K562 (cell line): ENCODE results near the gene OR2B3. TPM values are rescaled to one million over a fixed set of nuclear protein-coding genes. Genes with fewer than 3 reads are reported as not detected.
A peak's percentile ranks its signal among the peaks of the same experiment; 100 is the strongest.

Experiments
- ATAC-seq: fragments of 200-7000 bp; cut with Tn5 transposase; 3 replicates; pipeline ENCODE4 v1.9.1; 2020; ENCODE audit warnings: moderate library complexity
- BruUV-seq: library from RNA; stranded (reverse); fragments of 400-500 nt; replicated peaks from 2 replicates; lab custom pipeline; 2021; lab: Mats Ljungman, UMichigan
- CTCF ChIA-PET: fragments of 300-600 bp; formaldehyde crosslinking; extraction: SDS; loops from one replicate; lab custom pipeline; 2021; ENCODE audit warnings: low intra/inter-chr PET ratio; lab: Yijun Ruan, JAX
- POLR2A ChIA-PET: fragments of 300-600, 350-650 bp; sonication (Branson Sonifier 250); formaldehyde crosslinking; extraction: SDS; loops from one replicate; lab custom pipeline; 2021; ENCODE audit warnings: antibody characterized with exemption, inconsistent platforms; lab: Yijun Ruan, JAX
- DNase-seq, 4 experiments: peaks; one replicate each; pipeline versions ENCODE4 v3.0.0 to v3.0.0-alpha.2; 2011 to 2018; ENCODE audit warnings: low spot score in 3 of 4, mixed read lengths in 3 of 4; ENCODE audit errors: extremely low read depth in 1 of 4
- FAIRE-seq: peaks from 2 replicates; lab custom pipeline; 2011; peaks lifted over from hg19 to GRCh38; lab: Jason Lieb, UNC
- H2AFZ ChIP-seq: 2 replicates; pipeline ENCODE4 v1.6.0; 2011; ENCODE audit warnings: low read depth, low read length, control low read depth, inconsistent platforms
- H3K27ac ChIP-seq: fragments of 200-600 bp; 3 replicates; pipeline ENCODE4 v1.8.0; 2011; ENCODE audit warnings: low read depth, mild to moderate bottlenecking, control low read depth, inconsistent platforms, low read length, moderate library complexity, mixed read lengths; ENCODE audit errors: extremely low read depth
- H3K27me3 ChIP-seq, 2 experiments: fragments of 300-600 bp in 1 of 2; 2 replicates in 1 of 2; 3 replicates in 1 of 2; pipeline versions ENCODE4 v1.6.0 to v1.8.0; 2011; ENCODE audit warnings: inconsistent platforms in 2 of 2, low read length in 2 of 2, mild to moderate bottlenecking in 1 of 2, mixed read lengths in 1 of 2, moderate library complexity in 1 of 2; ENCODE audit not compliant: control insufficient read depth in 2 of 2, insufficient read depth in 2 of 2
- H3K36me3 ChIP-seq: fragments of 300-600 bp; 3 replicates; pipeline ENCODE4 v1.8.0; 2011; ENCODE audit warnings: mild to moderate bottlenecking, low read length, inconsistent platforms; ENCODE audit not compliant: control insufficient read depth, insufficient read depth
- H3K4me1 ChIP-seq, 2 experiments: fragments of 200-600 bp in 1 of 2; replicated peaks in 1 of 2; 2 replicates in 1 of 2; 3 replicates in 1 of 2; pipeline versions ENCODE4 v1.5.1 to v1.8.0; 2011; ENCODE audit warnings: inconsistent platforms in 2 of 2, low read length in 2 of 2, mild to moderate bottlenecking in 1 of 2, mixed read lengths in 1 of 2, moderate library complexity in 1 of 2; ENCODE audit not compliant: control insufficient read depth in 2 of 2, insufficient read depth in 2 of 2
- H3K4me2 ChIP-seq: 2 replicates; pipeline ENCODE4 v1.6.1; 2011; ENCODE audit warnings: low read length, control low read depth, inconsistent platforms, mixed read lengths; ENCODE audit not compliant: insufficient read depth
- H3K4me3 ChIP-seq: fragments of 200-600 bp; sonication (generic), shearing (Covaris generic); 2 replicates; pipeline ENCODE4 v1.5.1; 2016; ENCODE audit warnings: control low read depth, inconsistent platforms
- H3K79me2 ChIP-seq: fragments of 200-600 bp; 3 replicates; pipeline ENCODE4 v1.8.0; 2011; ENCODE audit warnings: low read length, inconsistent platforms; ENCODE audit not compliant: control insufficient read depth, insufficient read depth
- H3K9ac ChIP-seq, 2 experiments: 2 replicates each; pipeline versions ENCODE4 v1.6.0 to v1.6.1; 2011; ENCODE audit warnings: low read depth in 2 of 2, low read length in 2 of 2, control low read depth in 1 of 2, inconsistent platforms in 1 of 2, mild to moderate bottlenecking in 1 of 2, mixed read lengths in 1 of 2; ENCODE audit not compliant: insufficient read depth in 1 of 2
- H3K9me1 ChIP-seq: one replicate; pipeline ENCODE4 v1.6.0; 2011; ENCODE audit warnings: inconsistent platforms, mild to moderate bottlenecking, low read length, moderate library complexity; ENCODE audit not compliant: control insufficient read depth, insufficient read depth
- H3K9me3 ChIP-seq: replicated peaks from 2 replicates; pipeline ENCODE4 v1.5.1; 2011; ENCODE audit warnings: low read depth, low read length, inconsistent platforms; ENCODE audit not compliant: control insufficient read depth, insufficient read depth
- H4K20me1 ChIP-seq: replicated peaks from 2 replicates; pipeline ENCODE4 v1.6.1; 2011; ENCODE audit warnings: low read length, inconsistent platforms, mixed read lengths; ENCODE audit not compliant: control insufficient read depth, insufficient read depth
- BMI1 ChIP-seq: fragments of 150-350 bp; IDR thresholded peaks from 2 replicates; pipeline ENCODE4 v1.6.1; 2014; ENCODE audit warnings: low read length
- FIP1L1 ChIP-seq: fragments of 200-400 bp; formaldehyde crosslinking; IDR thresholded peaks from 2 replicates; pipeline ENCODE4 v1.6.1; 2018; ENCODE audit warnings: mild to moderate bottlenecking, low read depth, low read length; ENCODE audit not compliant: poor library complexity, severe bottlenecking
- FOXK2 ChIP-seq, 2 experiments: fragments of 450-650 bp; IDR thresholded peaks in 1 of 2; conservative IDR thresholded peaks in 1 of 2; 2 replicates each; pipeline ENCODE4 v1.6.1; 2016; ENCODE audit warnings: low read depth in 2 of 2, mild to moderate bottlenecking in 1 of 2
- PHF21A ChIP-seq: fragments of 450-650 bp; IDR thresholded peaks from 2 replicates; pipeline ENCODE4 v1.6.1; 2017; ENCODE audit warnings: low read depth, borderline replicate concordance
- ZBTB1 ChIP-seq: sonication (generic); formaldehyde crosslinking; IDR thresholded peaks from 2 replicates; pipeline ENCODE4 v1.8.1; 2023; ENCODE audit warnings: missing genetic modification reagents, low read depth, mild to moderate bottlenecking, borderline replicate concordance
- ZNF507 ChIP-seq: conservative IDR thresholded peaks from 2 replicates; pipeline ENCODE4 v1.6.1; 2017; ENCODE audit warnings: missing genetic modification characterization, missing compliant biosample characterization
- WGBS: fragments of 100-300 bp; shearing (Covaris generic); methylation state at CpG from one replicate; pipeline ENCODE4 v1.1.6; 2016; ENCODE audit warnings: low coverage, mixed read lengths; ENCODE audit not compliant: insufficient coverage; ENCODE audit errors: missing lambda C conversion rate; 5-methylcytosine and 5-hydroxymethylcytosine counted together
- in situ Hi-C: fragments of 300-500 bp; cut with MboI; formaldehyde crosslinking; loops from 4 replicates; pipeline ENCODE4 v1.15.0; 2018; ENCODE audit warnings: inconsistent platforms, mixed read lengths
- intact Hi-C: fragments of 100-400 bp; cut with micrococcal nuclease; formaldehyde crosslinking; loops from 2 replicates; pipeline ENCODE4 v1.14.2; 2022
- polyA plus RNA-seq, 8 experiments: library from polyadenylated mRNA; depleted of rRNA in 4 of 8; stranded (reverse) in 5 of 8; unstranded in 3 of 8; fragments of >200 nt; fragmentation: Nextera tagmentation in 2 of 8; fragmentation: Illumina TruSeq in 1 of 8; extraction: Ambion mirVana in 2 of 8; extraction: Trizol in 1 of 8; gene quantifications; 2 replicates each; pipeline versions ENCODE4 v1.2.1 to v1.2.3, GENCODE V29; 2011 to 2014; ENCODE audit warnings: inconsistent platforms in 1 of 8, missing spikeins in 1 of 8
- total RNA-seq, 7 experiments: library from RNA; depleted of rRNA in 6 of 7; stranded (reverse); fragments of >200 nt in 6 of 7; fragmentation: Illumina TruSeq in 2 of 7; extraction: Trizol in 2 of 7; gene quantifications; 2 replicates each; pipeline versions ENCODE4 v1.2.1 to v1.2.3, GENCODE V29; 2011 to 2021; ENCODE audit warnings: low replicate concordance in 1 of 7
- TF ChIP-seq, protein P1 (sequence below): fragments of 250-450 bp; sonication (Bioruptor Pico); IDR thresholded peaks from 2 replicates; pipeline ENCODE4 v1.5.0; 2021
- TF ChIP-seq, protein P2 (sequence below): fragments of 450-650 bp; IDR thresholded peaks from 2 replicates; pipeline ENCODE4 v1.6.1; 2016; ENCODE audit warnings: mild to moderate bottlenecking, moderate library complexity

The OR2B3 gene
- total and polyA plus RNA-seq, 9 of the 15 experiments (the other 6 are each of a cell fraction or from before 2014, with no cell fraction given), result not detected

GRCh38 chr6:29130644-29131043, 43.5 kb upstream of the OR2B3 start:
- CTCF ChIA-PET, result no interaction called here
- POLR2A ChIA-PET, result interaction anchor here (0.6 kb wide), 1 partner anchor 42 kb away, joined by 3 read pairs; no protein-coding TSS in a partner anchor
- no peak overlapping the region for H3K4me3 ChIP-seq
- H4K20me1 ChIP-seq, result no peaks in the 10 kb centered on the region
- intact Hi-C loops, result no loop called here
- ATAC-seq, result no peak
- H3K27ac ChIP-seq, result no peak overlapping the region
- H3K4me1 ChIP-seq, result no peaks in the 10 kb centered on the region; a peak in 1 of 5 replicates
- BruUV-seq, result no TSS peak
- H3K4me2 ChIP-seq, result no peak overlapping the region
- no peaks in the 10 kb centered on the region for H3K36me3 ChIP-seq
- DNase-seq, result no peak
- H3K9ac ChIP-seq, result peak overlapping the region in 1 of 2 experiments; percentile 57; a peak in 1 of 4 replicates
- H3K27me3 ChIP-seq, result peaks cover 9 to 17% of the 10 kb centered on the region in 2 experiments; a peak in 4 of 5 replicates
- in situ Hi-C loops, result no loop called here
- FAIRE-seq, result no peak
- no peak overlapping the region for H2AFZ ChIP-seq
- H3K9me3 ChIP-seq, result no peaks in the 10 kb centered on the region
- 0% methylated on average over 4 of the region's 4 CpGs for WGBS
- H3K9me1 ChIP-seq, result no peaks in the 10 kb centered on the region
- no peaks in the 10 kb centered on the region for H3K79me2 ChIP-seq
- TF ChIP-seq ZBTB1 (CRISPR knock-in tag) (no peak), FIP1L1 (no peak), PHF21A (no peak), ZNF507 (tag) (no peak), FOXK2 (conservative IDR thresholded peaks at IDR 0.05 in 1 of 2, IDR thresholded peaks at IDR 0.05 in 1 of 2; ENCODE audit: low read depth in 2 of 2) (no peak), BMI1 (no peak)
- TF ChIP-seq, protein P1, sequence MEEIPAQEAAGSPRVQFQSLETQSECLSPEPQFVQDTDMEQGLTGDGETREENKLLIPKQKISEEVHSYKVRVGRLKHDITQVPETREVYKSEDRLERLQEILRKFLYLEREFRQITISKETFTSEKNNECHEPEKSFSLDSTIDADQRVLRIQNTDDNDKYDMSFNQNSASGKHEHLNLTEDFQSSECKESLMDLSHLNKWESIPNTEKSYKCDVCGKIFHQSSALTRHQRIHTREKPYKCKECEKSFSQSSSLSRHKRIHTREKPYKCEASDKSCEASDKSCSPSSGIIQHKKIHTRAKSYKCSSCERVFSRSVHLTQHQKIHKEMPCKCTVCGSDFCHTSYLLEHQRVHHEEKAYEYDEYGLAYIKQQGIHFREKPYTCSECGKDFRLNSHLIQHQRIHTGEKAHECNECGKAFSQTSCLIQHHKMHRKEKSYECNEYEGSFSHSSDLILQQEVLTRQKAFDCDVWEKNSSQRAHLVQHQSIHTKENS (CRISPR knock-in tag), result no peak
- TF ChIP-seq, protein P2, sequence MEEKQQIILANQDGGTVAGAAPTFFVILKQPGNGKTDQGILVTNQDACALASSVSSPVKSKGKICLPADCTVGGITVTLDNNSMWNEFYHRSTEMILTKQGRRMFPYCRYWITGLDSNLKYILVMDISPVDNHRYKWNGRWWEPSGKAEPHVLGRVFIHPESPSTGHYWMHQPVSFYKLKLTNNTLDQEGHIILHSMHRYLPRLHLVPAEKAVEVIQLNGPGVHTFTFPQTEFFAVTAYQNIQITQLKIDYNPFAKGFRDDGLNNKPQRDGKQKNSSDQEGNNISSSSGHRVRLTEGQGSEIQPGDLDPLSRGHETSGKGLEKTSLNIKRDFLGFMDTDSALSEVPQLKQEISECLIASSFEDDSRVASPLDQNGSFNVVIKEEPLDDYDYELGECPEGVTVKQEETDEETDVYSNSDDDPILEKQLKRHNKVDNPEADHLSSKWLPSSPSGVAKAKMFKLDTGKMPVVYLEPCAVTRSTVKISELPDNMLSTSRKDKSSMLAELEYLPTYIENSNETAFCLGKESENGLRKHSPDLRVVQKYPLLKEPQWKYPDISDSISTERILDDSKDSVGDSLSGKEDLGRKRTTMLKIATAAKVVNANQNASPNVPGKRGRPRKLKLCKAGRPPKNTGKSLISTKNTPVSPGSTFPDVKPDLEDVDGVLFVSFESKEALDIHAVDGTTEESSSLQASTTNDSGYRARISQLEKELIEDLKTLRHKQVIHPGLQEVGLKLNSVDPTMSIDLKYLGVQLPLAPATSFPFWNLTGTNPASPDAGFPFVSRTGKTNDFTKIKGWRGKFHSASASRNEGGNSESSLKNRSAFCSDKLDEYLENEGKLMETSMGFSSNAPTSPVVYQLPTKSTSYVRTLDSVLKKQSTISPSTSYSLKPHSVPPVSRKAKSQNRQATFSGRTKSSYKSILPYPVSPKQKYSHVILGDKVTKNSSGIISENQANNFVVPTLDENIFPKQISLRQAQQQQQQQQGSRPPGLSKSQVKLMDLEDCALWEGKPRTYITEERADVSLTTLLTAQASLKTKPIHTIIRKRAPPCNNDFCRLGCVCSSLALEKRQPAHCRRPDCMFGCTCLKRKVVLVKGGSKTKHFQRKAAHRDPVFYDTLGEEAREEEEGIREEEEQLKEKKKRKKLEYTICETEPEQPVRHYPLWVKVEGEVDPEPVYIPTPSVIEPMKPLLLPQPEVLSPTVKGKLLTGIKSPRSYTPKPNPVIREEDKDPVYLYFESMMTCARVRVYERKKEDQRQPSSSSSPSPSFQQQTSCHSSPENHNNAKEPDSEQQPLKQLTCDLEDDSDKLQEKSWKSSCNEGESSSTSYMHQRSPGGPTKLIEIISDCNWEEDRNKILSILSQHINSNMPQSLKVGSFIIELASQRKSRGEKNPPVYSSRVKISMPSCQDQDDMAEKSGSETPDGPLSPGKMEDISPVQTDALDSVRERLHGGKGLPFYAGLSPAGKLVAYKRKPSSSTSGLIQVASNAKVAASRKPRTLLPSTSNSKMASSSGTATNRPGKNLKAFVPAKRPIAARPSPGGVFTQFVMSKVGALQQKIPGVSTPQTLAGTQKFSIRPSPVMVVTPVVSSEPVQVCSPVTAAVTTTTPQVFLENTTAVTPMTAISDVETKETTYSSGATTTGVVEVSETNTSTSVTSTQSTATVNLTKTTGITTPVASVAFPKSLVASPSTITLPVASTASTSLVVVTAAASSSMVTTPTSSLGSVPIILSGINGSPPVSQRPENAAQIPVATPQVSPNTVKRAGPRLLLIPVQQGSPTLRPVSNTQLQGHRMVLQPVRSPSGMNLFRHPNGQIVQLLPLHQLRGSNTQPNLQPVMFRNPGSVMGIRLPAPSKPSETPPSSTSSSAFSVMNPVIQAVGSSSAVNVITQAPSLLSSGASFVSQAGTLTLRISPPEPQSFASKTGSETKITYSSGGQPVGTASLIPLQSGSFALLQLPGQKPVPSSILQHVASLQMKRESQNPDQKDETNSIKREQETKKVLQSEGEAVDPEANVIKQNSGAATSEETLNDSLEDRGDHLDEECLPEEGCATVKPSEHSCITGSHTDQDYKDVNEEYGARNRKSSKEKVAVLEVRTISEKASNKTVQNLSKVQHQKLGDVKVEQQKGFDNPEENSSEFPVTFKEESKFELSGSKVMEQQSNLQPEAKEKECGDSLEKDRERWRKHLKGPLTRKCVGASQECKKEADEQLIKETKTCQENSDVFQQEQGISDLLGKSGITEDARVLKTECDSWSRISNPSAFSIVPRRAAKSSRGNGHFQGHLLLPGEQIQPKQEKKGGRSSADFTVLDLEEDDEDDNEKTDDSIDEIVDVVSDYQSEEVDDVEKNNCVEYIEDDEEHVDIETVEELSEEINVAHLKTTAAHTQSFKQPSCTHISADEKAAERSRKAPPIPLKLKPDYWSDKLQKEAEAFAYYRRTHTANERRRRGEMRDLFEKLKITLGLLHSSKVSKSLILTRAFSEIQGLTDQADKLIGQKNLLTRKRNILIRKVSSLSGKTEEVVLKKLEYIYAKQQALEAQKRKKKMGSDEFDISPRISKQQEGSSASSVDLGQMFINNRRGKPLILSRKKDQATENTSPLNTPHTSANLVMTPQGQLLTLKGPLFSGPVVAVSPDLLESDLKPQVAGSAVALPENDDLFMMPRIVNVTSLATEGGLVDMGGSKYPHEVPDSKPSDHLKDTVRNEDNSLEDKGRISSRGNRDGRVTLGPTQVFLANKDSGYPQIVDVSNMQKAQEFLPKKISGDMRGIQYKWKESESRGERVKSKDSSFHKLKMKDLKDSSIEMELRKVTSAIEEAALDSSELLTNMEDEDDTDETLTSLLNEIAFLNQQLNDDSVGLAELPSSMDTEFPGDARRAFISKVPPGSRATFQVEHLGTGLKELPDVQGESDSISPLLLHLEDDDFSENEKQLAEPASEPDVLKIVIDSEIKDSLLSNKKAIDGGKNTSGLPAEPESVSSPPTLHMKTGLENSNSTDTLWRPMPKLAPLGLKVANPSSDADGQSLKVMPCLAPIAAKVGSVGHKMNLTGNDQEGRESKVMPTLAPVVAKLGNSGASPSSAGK, result no peak
